Omental fat pad (tissue), 4 donors: ENCODE measurements around the gene FAM180A. TPM values are rescaled to one million over a fixed set of nuclear protein-coding genes. Genes with fewer than 3 reads are reported as not detected.

ENCODE experiments used
- ATAC-seq: fragments of 150-250 bp; one replicate; pipeline ENCODE4 v1.9.1; 2016; ENCODE audit warnings: mild to moderate bottlenecking, moderate library complexity; ENCODE audit not compliant: low FRiP score
- DNase-seq: peaks from one replicate; pipeline ENCODE4 v3.0.0-alpha.2; 2019; ENCODE audit warnings: low spot score
- CTCF ChIP-seq, 3 donors: fragments of 450-650 bp; IDR thresholded peaks; one replicate each; pipeline ENCODE4 v1.5.1; 2016 to 2017; ENCODE audit warnings: antibody characterized with exemption in 3 of 3, mild to moderate bottlenecking in 3 of 3, moderate library complexity in 2 of 3
- total RNA-seq, 4 donors: library from RNA; depleted of rRNA; stranded (reverse); fragments of >200 nt; gene quantifications; one replicate each; pipeline ENCODE4 v1.1.0, GENCODE V29; 2016

FAM180A gene
- total RNA-seq, 4 donors from 2014 or later = 1.9 to 30.5 (median 9.8) TPM

GRCh38 chr7:135755351-135755753, 6.7 kb upstream of the FAM180A start:
- DNase-seq (no peak), ATAC-seq (no peak)
- TF ChIP-seq CTCF (IDR thresholded peaks at IDR 0.05) = no peak

GRCh38 chr7:135753616-135754413, 5.2 kb upstream of the FAM180A start:
- ATAC-seq = no peak
- no peak for DNase-seq
- TF ChIP-seq CTCF (IDR thresholded peaks at IDR 0.05) = no peak

- ATAC-seq = no peak
Measured at GRCh38 chr7:135747366-135747765, 1.2 kb downstream of the FAM180A start.

GRCh38 chr7:135745703-135746312, 2.8 kb downstream of the FAM180A start:
- TF ChIP-seq CTCF (IDR thresholded peaks at IDR 0.05) = no peak
- DNase-seq (peak; percentile 49), ATAC-seq (peak; percentile 59)

More at GRCh38 chr7:135747366-135747765, 1.2 kb downstream of the FAM180A start:
- TF ChIP-seq CTCF (IDR thresholded peaks at IDR 0.05) = no peak
- no peak for DNase-seq

GRCh38 chr7:135744938-135745702, 3.5 kb downstream of the FAM180A start:
- no peak for TF ChIP-seq CTCF (IDR thresholded peaks at IDR 0.05)
- DNase-seq (no peak), ATAC-seq (peak; percentile 35)

GRCh38 chr7:135743907-135744731, 4.5 kb downstream of the FAM180A start:
- no peak for TF ChIP-seq CTCF (IDR thresholded peaks at IDR 0.05)
- ATAC-seq (no peak), DNase-seq (no peak)
